ENCODE data around the gene UBAP2L.

DNA sequence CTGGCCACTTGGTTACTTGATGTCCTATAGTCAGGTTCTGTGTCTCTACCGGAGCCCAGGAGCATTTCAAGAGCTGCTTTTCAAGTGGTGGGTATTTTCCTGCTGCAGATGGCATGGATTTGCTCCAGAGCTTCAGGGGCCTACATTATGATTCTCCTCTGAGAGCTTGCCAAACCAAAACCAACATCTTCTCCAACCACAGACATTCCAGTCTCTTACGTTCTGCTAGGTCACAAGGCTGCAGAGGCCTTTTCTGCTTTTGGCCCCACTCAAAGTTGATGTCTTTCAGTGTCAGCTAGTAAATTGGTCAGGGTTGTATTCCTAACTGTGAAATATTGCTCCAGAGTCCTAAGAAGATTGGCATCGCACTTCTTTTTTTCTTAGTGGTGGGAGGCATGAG lies 85.4 kb downstream of the UBAP2L start:
- TF ChIP-seq EP300 (IDR thresholded peaks at IDR 0.05) (no peak), CTCF (IDR thresholded peaks at IDR 0.05) (no peak)
